ENCODE results near the gene LBH.

DNA sequence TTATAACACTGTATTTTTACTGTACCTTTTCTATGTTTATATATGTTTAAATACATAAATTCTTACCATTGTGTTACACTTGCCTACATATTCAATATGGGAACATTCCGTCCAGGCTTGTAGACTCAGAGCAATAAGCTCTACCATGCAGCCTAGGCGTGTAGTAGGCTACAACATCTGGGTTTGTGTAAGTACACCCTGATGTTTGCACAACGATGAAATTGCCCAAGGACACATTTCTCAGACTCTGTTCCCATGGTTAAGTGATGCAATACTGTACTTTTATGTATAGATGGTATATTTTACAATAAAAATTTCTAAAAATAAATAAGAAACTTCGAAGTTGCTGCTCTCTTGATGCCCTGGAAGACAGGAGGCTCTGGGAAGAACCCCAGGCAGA lies 46.2 kb upstream of the LBH start:
- TF ChIP-seq, protein P1, sequence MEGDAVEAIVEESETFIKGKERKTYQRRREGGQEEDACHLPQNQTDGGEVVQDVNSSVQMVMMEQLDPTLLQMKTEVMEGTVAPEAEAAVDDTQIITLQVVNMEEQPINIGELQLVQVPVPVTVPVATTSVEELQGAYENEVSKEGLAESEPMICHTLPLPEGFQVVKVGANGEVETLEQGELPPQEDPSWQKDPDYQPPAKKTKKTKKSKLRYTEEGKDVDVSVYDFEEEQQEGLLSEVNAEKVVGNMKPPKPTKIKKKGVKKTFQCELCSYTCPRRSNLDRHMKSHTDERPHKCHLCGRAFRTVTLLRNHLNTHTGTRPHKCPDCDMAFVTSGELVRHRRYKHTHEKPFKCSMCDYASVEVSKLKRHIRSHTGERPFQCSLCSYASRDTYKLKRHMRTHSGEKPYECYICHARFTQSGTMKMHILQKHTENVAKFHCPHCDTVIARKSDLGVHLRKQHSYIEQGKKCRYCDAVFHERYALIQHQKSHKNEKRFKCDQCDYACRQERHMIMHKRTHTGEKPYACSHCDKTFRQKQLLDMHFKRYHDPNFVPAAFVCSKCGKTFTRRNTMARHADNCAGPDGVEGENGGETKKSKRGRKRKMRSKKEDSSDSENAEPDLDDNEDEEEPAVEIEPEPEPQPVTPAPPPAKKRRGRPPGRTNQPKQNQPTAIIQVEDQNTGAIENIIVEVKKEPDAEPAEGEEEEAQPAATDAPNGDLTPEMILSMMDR (optimal IDR thresholded peaks at IDR 0.05 in 1 of 3, IDR thresholded peaks at IDR 0.05 in 1 of 3, conservative IDR thresholded peaks at IDR 0.05 in 1 of 3; ENCODE audit: extremely low read depth in 1 of 3, insufficient read depth in 2 of 3, low read length in 3 of 3): no peak
- TF ChIP-seq EZH2 (IDR thresholded peaks at IDR 0.05; ENCODE audit: low read length): no peak
